HepG2 (cell line): ENCODE data around the gene FANCG. TPM values are rescaled to one million over a fixed set of nuclear protein-coding genes. Genes with fewer than 3 reads are reported as not detected.
A peak's percentile ranks its signal among the peaks of the same experiment; 100 is the strongest.

Source experiments
- HOXA3 ChIP-seq: sonication (generic); formaldehyde crosslinking; IDR thresholded peaks from 2 replicates; pipeline ENCODE4 v1.5.0; 2020; ENCODE audit warnings: missing genetic modification reagents
- POLR2AphosphoS5 ChIP-seq: IDR thresholded peaks from 2 replicates; pipeline ENCODE4 v1.6.1; 2012; ENCODE audit warnings: low read depth, low read length
- PTBP1 ChIP-seq: fragments of 200-400 bp; formaldehyde crosslinking; IDR thresholded peaks from 2 replicates; pipeline ENCODE4 v1.6.1; 2018; ENCODE audit warnings: low read length, low read depth; ENCODE audit not compliant: poor library complexity, severe bottlenecking
- ZBTB1 ChIP-seq: sonication (generic); formaldehyde crosslinking; IDR thresholded peaks from 2 replicates; pipeline ENCODE4 v1.4.0; 2020; ENCODE audit warnings: missing genetic modification reagents, borderline replicate concordance
- ZNF263 ChIP-seq: sonication (generic); formaldehyde crosslinking; IDR thresholded peaks from 2 replicates; pipeline ENCODE4 v1.4.0; 2020; ENCODE audit warnings: missing genetic modification reagents
- ZNF446 ChIP-seq: sonication (generic); formaldehyde crosslinking; IDR thresholded peaks from 2 replicates; pipeline ENCODE4 v1.5.0; 2020; ENCODE audit warnings: mild to moderate bottlenecking, missing genetic modification reagents
- ZNF547 ChIP-seq: sonication (generic); formaldehyde crosslinking; IDR thresholded peaks from 2 replicates; pipeline ENCODE4 v1.5.1; 2020; ENCODE audit warnings: mild to moderate bottlenecking, missing genetic modification reagents
- ZNF563 ChIP-seq: sonication (generic); formaldehyde crosslinking; IDR thresholded peaks from 2 replicates; pipeline ENCODE4 v1.8.0; 2022; ENCODE audit warnings: mild to moderate bottlenecking, moderate library complexity, missing genetic modification reagents
- ZNF841 ChIP-seq: sonication (generic); formaldehyde crosslinking; IDR thresholded peaks from 2 replicates; pipeline ENCODE4 v1.8.1; 2023; ENCODE audit warnings: missing genetic modification reagents, borderline replicate concordance
- polyA plus RNA-seq, 8 experiments: library from polyadenylated mRNA; depleted of rRNA in 3 of 8; stranded (reverse) in 7 of 8; unstranded in 1 of 8; fragments of >200 nt; fragmentation: Illumina TruSeq in 4 of 8; extraction: Trizol in 4 of 8; gene quantifications; 2 replicates each; pipeline versions ENCODE4 v1.2.1 to v1.2.3, GENCODE V29; 2011 to 2016; ENCODE audit warnings: low read depth in 4 of 8, missing spikeins in 1 of 8, mixed read lengths in 1 of 8; ENCODE audit not compliant: insufficient read depth in 1 of 8
- total RNA-seq, 5 experiments: library from RNA; depleted of rRNA; stranded (reverse); fragments of >200 nt; fragmentation: Illumina TruSeq; extraction: Trizol; gene quantifications; 2 replicates each; pipeline ENCODE4 v1.2.3, GENCODE V29; 2016; ENCODE audit warnings: low read depth in 1 of 5
- TF ChIP-seq, protein P1 (sequence below): sonication (generic); formaldehyde crosslinking; IDR thresholded peaks from one replicate; pipeline ENCODE4 v1.5.1; 2020; ENCODE audit warnings: mild to moderate bottlenecking, missing genetic modification reagents; ENCODE audit errors: not compliant biosample characterization
- TF ChIP-seq, protein P2 (sequence below): sonication (generic); formaldehyde crosslinking; IDR thresholded peaks from 2 replicates; pipeline ENCODE4 v1.8.1; 2023; ENCODE audit warnings: mild to moderate bottlenecking, missing genetic modification reagents
- TF ChIP-seq, protein P3 (sequence below): sonication (generic); formaldehyde crosslinking; IDR thresholded peaks from 2 replicates; pipeline ENCODE4 v1.8.1; 2023; ENCODE audit warnings: missing genetic modification reagents, inconsistent platforms, borderline replicate concordance
- TF ChIP-seq, protein P4 (sequence below): sonication (generic); formaldehyde crosslinking; IDR thresholded peaks from 2 replicates; pipeline ENCODE4 v1.5.0; 2020; ENCODE audit warnings: missing genetic modification reagents

FANCG gene
- total and polyA plus RNA-seq, 2 of the 13 experiments (the other 11 are each of a cell fraction or from before 2014, with no cell fraction given), result 14.4 to 45.1 TPM

DNA sequence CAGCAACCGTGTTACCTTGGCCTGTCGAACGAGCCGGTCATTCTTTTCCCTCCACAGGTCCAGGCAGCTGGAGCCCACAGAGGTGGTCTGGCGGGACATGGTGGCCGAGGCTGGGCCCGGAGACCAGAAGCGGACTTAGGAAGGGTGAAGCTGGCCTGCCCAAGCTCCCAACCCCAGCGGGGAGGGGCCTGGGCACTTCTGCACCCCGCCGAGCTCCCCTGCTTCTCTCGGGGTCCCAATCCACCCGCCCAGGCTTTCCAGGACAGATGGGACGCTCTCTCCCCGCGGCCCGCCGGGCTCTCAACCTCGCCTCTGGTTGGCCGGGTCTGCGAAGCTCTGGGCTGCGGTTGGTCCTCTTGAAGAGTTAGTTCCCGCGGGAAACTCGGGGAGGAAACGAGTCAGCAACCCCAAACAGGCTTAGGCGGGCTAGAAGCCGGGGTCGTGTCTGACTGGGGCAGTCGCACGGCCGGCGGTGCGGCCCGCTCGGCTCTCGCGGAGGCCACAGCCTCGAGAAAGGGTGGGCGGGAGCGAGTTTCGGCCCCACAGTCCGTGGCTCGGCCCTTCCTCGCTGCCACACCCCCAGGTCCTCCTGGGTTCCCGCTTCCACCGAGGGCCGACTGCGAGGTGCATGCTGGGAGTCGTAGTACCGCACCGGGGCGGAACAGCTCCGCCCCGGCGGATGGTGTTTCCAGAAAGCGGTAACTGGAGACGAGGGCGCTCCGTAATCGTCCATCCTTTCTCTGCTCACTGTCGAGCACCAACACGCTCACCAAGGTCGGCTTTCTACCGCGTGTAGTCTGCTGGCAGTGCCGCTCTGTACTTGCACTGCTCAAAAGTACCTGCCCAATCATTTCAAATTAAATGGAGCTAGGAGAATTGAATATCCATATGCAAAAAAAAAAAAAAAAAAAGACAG is at the start of gene FANCG (continued):
- TF ChIP-seq, protein P1, sequence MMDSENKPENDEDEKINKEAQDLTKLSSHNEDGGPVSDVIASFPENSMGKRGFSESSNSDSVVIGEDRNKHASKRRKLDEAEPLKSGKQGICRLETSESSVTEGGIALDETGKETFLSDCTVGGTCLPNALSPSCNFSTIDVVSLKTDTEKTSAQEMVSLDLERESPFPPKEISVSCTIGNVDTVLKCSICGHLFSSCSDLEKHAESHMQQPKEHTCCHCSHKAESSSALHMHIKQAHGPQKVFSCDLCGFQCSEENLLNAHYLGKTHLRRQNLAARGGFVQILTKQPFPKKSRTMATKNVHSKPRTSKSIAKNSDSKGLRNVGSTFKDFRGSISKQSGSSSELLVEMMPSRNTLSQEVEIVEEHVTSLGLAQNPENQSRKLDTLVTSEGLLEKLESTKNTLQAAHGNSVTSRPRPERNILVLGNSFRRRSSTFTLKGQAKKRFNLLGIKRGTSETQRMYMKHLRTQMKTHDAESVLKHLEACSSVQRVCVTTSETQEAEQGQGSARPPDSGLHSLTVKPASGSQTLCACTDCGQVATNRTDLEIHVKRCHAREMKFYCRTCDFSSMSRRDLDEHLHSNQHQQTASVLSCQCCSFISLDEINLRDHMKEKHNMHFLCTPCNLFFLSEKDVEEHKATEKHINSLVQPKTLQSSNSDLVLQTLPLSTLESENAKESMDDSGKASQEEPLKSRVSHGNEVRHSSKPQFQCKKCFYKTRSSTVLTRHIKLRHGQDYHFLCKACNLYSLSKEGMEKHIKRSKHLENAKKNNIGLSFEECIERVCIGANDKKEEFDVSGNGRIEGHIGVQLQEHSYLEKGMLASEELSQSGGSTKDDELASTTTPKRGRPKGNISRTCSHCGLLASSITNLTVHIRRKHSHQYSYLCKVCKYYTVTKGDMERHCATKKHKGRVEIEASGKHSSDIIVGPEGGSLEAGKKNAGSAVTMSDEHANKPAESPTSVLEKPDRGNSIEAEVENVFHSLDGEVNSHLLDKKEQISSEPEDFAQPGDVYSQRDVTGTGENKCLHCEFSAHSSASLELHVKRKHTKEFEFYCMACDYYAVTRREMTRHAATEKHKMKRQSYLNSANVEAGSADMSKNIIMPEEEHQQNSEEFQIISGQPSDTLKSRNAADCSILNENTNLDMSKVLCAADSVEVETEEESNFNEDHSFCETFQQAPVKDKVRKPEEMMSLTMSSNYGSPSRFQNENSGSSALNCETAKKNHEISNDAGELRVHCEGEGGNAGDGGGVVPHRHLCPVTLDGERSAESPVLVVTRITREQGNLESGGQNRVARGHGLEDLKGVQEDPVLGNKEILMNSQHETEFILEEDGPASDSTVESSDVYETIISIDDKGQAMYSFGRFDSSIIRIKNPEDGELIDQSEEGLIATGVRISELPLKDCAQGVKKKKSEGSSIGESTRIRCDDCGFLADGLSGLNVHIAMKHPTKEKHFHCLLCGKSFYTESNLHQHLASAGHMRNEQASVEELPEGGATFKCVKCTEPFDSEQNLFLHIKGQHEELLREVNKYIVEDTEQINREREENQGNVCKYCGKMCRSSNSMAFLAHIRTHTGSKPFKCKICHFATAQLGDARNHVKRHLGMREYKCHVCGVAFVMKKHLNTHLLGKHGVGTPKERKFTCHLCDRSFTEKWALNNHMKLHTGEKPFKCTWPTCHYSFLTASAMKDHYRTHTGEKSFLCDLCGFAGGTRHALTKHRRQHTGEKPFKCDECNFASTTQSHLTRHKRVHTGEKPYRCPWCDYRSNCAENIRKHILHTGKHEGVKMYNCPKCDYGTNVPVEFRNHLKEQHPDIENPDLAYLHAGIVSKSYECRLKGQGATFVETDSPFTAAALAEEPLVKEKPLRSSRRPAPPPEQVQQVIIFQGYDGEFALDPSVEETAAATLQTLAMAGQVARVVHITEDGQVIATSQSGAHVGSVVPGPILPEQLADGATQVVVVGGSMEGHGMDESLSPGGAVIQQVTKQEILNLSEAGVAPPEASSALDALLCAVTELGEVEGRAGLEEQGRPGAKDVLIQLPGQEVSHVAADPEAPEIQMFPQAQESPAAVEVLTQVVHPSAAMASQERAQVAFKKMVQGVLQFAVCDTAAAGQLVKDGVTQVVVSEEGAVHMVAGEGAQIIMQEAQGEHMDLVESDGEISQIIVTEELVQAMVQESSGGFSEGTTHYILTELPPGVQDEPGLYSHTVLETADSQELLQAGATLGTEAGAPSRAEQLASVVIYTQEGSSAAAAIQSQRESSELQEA, result no peak
- TF ChIP-seq ZNF563 (CRISPR knock-in tag) (no peak; the same call in none of the 2 replicates), ZNF841 (CRISPR knock-in tag) (no peak), ZNF446 (CRISPR knock-in tag) (0 out of 2 replicates have a peak, but pooled peaks have one; percentile 58), PTBP1 (peak; percentile 81), ZNF547 (no peak; the same call in 1 of the 2 replicates), POLR2AphosphoS5 (peak; percentile 47), ZBTB1 (CRISPR knock-in tag) (no peak), HOXA3 (CRISPR knock-in tag) (peak; percentile 71), ZNF263 (CRISPR knock-in tag) (no peak; the same call in none of the 2 replicates)
- TF ChIP-seq, protein P2, sequence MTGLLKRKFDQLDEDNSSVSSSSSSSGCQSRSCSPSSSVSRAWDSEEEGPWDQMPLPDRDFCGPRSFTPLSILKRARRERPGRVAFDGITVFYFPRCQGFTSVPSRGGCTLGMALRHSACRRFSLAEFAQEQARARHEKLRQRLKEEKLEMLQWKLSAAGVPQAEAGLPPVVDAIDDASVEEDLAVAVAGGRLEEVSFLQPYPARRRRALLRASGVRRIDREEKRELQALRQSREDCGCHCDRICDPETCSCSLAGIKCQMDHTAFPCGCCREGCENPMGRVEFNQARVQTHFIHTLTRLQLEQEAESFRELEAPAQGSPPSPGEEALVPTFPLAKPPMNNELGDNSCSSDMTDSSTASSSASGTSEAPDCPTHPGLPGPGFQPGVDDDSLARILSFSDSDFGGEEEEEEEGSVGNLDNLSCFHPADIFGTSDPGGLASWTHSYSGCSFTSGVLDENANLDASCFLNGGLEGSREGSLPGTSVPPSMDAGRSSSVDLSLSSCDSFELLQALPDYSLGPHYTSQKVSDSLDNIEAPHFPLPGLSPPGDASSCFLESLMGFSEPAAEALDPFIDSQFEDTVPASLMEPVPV, result peak; percentile 92
- TF ChIP-seq, protein P3, sequence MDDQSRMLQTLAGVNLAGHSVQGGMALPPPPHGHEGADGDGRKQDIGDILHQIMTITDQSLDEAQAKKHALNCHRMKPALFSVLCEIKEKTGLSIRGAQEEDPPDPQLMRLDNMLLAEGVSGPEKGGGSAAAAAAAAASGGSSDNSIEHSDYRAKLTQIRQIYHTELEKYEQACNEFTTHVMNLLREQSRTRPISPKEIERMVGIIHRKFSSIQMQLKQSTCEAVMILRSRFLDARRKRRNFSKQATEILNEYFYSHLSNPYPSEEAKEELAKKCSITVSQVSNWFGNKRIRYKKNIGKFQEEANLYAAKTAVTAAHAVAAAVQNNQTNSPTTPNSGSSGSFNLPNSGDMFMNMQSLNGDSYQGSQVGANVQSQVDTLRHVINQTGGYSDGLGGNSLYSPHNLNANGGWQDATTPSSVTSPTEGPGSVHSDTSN (CRISPR knock-in tag), result no peak
- TF ChIP-seq, protein P4, sequence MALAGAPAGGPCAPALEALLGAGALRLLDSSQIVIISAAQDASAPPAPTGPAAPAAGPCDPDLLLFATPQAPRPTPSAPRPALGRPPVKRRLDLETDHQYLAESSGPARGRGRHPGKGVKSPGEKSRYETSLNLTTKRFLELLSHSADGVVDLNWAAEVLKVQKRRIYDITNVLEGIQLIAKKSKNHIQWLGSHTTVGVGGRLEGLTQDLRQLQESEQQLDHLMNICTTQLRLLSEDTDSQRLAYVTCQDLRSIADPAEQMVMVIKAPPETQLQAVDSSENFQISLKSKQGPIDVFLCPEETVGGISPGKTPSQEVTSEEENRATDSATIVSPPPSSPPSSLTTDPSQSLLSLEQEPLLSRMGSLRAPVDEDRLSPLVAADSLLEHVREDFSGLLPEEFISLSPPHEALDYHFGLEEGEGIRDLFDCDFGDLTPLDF (CRISPR knock-in tag), result peak; percentile 97
